T1000 (cell line): ENCODE results near the gene KIRREL3.

ENCODE experiments used
- DNase-seq: peaks from one replicate; lab custom pipeline; 2025; ENCODE audit warnings: mixed read lengths; lab: John Stamatoyannopoulos, UW

The KIRREL3 gene

DNA sequence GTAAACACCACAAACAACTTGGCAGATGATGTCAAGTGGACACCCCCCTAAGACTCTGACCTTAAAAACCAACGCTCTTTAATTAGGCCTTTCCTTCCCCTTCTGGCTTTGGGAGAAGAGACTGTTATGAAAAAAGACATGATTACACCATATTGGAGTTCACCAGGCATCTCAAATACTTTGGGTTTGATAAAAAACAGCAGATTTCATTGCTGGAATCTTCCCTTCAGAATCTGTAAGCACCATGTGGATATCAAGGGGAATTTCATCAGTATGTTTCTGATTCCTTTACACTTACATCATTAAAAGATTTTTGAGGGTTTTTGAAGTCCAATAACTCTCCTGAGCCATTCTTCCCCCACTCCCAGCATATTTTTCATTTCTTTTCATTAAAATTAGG, 85.6 kb downstream of the KIRREL3 start:
- no peak for DNase-seq

DNA sequence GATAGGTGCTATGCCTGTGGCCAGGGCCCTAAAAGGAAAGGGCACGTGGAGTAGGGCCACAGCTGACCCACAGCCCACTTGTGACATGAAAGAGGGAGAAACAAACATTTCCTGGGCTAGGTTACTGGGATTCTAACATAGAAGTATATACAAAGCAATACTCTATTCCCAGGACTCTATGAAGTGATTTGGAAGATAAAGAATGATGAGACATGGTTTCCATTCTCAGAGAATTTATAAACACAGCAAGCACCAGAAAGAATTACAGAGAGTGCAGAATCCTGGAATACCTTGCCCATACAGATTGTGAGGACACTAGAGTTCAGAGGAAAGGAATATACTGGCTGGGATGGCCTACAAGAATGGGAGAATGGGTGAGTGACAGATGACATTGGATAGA, 86.4 kb downstream of the KIRREL3 start:
- DNase-seq: no peak

DNA sequence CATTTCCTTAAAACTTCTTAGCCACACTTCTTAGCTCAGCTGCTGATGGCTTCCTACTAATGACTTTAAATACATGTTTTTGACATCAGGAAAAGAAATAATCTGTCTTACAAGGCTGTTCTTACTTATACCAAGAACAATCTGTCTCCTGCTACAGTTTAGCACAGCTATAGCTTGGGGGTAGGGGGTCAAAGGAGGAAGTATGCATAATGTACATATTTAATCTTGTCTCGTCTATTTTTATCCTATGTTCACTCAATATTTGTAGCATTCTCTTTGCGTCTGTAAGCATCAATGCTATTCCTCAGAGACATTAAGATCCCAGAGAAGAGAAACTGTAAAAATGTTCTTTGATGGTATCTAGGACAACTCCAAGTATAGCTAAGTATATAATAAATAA, 96.0 kb downstream of the KIRREL3 start:
- no peak for DNase-seq

DNA sequence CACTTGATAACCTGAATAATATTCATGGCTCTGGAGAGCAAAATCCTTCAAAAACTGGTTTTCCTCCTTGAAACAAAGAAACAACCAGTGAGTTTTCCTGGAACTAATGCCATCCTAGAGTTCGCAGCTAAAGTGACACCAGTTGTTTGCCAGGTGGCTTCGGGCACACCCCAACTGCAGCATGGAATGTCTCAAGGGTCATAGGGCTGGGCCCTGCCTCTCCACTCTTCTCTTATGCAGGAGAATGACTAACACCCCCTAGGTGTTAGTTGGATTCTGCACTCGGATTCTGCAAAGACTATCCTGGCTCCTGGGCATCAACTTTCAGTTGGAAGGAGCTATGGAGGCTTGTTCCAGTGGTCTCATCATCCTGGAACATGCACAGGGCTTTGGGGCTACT, 98.8 kb downstream of the KIRREL3 start:
- no peak for DNase-seq

DNA sequence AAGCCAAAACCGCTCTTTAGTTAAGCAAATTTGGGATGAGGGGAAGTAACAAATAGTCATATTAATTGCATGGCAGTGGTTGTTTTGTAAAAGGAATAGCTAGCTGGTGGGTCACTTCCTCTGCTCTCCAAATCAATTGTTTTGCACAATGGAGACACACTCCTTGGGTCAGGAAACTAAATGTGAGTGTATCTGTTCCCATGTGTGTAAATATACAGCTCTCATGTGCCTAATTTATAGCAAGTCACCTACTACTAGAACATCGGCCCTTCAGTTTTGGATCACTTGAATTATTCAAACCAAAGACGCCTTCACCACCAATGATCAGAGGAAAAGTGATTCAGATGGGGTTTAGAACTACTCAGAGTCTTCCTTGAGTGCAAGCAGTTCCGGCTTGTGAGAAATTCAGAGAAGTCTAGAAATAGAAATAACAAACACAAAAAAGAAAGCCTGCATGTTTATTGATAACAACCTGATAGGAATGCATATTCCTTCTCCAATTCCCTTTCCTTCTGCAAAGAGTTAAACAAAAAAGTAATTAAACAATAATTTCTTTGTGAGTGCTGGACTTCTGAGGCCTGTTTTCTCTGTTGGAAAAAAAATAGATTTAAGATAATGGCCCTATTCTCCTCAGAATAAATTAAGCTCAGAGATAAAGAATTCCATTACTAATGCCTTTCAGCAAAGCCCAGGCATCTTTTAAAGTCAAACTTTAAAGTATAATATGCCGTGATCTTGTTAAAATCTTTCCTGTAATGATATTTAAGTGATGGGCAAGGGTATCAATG, 100.4 kb downstream of the KIRREL3 start:
- DNase-seq: no peak

DNA sequence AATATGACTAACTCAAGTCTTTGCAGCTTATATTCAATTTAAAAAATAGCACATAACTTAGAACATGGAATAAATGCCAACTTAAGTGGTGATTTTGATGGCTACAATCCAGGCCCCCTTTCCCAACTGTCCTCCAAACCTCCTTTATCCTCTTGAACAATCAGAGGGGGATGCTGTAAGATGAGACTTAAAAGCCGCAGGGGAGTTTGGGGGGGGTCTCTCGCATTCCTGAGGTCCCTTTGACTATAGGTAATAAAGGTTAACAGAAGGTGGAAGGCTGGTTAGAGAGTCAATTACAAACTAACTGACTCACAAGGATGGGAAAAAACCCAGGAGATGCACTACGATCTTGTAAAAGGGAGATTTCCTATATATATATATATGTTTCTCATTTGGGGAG, 101.8 kb downstream of the KIRREL3 start:
- DNase-seq: no peak

DNA sequence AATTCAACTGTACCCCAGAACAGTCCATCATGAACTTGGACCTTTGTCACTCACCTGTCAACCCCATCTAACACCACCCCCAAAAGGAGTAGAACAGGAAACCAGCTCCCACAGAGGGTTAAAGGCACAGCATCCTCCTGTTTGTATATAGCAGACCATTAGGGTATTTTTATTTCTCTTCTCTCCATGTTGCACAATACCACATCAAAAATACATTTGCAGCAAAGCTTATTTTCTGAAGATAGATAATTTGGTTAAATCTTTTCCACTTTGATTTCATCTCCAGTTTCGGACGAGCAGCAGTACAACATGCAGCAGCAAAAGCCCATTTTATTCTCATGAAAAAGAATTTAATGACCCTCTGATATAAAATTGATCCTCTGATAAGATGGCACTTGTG, 103.1 kb downstream of the KIRREL3 start:
- no peak for DNase-seq

DNA sequence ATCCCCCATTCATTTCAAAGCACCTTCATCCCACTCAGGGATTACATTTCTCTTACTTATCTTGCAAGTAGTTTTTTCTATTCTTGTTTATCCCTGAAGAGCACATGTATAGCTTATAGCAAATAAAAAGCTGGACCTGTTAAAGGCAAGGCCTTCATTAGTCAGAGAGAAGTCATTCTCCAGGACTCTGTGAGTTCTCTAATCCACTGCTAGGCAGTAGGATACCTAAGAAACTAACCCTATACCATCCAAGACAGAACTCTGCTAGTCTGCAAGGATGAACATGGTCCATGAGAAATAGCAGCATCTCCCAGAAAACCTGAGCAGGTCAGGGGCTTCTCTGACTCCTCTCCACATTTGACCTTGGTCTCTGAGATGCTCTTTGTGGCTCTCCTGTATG, 104.5 kb downstream of the KIRREL3 start:
- no peak for DNase-seq

DNA sequence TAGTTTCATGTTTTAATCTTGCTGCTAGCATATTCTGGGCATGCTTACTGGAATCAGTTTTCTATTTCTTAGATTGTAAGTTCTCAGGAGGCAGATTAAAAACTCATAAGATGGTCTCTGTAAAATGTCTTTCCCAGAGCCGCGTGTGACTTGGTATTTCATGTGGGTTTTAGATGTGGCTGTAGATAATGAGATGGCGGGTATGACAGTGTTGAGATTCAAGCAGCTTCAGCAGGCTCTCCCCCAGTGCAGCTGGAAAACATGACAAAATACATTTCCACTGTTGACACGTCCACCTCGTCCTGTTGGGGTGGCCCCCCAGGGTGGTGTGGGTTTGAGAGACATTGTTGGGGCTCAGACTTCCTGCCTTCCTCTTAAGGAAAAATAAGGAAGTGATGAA, 106.8 kb downstream of the KIRREL3 start:
- DNase-seq: no peak

DNA sequence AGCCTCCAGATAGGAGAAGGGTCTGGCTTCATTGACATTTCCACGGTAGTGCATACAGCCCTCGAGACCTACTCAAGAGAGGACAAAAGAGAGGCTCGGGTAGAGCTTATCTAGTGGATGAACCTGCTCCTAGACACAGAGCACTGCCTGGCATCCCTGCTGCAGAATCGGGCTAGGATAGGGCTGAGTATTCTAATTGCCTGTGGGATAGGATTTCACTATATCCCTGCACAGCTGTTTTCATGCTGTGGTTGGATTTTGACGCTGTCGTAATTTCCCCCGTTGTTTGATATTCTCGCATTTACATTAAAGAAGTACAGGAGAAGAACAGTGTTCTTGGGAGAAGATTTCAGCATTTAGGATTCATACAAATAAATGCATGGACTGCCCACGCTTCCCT, 107.8 kb downstream of the KIRREL3 start:
- no peak for DNase-seq

DNA sequence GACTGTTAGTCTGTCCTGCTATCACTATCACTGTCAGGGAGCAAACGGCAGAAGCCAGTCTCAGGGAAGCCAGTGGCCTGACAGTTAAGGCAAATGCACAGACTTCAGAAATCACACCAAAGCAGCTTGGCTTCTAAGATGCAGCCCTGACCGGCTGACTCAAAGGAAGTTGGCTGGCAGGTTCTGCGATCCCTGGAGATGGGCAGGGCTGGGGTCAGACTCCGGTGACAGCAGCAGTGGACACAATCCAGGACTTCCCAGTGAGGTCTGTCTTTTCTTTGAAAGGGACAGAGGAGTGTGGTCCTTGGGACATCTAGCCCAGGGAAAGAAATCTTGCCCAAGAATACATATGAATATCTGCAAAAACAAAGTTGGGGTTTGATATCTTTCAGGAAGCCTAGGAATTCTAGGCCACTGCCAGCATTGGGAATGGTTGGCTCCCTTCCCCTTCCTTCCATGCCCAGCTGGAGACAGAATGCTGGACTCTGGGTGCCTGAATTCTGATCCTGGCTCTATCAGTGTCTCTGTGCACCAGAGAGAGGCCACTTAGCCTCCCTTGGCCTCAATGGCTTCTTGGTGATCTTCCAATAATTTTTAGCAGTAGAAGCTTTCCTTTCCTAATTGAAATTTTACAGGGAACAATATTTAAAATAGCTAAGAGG, 108.9 kb downstream of the KIRREL3 start:
- no peak for DNase-seq

DNA sequence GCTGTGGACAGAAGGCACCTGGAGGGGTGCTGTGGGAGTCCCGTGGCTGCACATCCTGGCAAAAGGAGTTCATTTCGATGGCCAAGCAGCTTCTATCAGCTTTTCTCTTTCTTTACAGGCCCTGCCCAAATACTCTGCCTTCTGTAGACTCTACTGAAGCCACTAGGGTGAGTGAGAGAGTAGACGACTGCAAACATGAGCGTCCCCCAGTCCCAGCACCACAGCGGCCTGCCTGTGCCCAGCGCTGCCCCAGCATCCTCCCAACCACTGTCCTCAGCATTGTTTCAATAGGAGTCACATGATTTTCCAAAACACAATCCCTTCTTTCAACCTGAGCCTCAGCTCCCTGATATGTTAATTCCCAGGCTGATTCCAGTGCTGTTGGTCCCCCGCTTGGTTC, 110.0 kb downstream of the KIRREL3 start:
- no peak for DNase-seq

DNA sequence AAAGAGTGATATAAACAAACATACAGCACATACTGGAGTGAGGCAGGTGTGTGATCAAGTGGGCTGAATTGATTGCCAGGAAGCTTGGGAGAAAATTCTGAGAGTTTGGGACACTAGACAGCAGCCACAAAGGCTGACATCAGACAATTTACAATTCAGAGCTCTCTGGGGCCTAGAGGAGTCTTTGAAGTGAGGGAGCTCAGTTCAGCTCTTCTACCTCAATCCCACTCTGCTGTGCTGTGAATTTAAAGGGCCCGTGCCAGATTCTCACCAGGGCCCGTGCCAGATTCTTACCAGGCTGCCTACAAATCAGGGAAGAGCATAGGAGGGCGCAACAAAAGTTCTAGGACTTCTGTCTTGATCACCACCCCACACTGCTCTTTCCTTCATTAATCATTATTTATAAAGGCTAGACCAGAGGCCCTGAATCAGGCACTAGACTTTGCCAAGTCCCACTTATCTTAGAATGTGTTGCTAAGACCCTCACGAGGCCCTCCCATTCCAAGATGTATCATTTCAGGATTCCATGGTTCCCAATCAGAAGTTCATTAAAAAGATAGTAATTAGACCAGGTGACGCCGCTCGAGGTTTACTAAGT, 112.4 kb downstream of the KIRREL3 start:
- DNase-seq: no peak

DNA sequence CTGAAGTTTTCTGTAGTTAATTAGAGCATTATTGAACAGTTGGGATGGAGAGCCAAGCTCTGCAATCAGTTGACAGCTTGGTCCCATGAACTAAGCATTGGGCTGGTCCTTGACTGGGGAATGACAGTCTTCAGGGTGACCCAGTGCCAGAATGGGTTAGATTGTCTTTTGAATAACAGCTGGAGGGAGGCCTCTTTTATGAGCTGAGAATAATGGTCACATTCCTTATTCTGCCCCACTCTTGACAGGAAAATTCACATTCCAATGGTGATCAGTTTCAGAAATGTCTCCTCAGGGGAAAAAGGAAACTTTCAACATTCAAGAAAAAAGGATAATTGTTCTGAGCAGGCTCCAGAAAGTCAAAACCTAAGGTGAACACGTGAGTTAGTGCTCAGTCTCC, 113.9 kb downstream of the KIRREL3 start:
- DNase-seq: no peak

DNA sequence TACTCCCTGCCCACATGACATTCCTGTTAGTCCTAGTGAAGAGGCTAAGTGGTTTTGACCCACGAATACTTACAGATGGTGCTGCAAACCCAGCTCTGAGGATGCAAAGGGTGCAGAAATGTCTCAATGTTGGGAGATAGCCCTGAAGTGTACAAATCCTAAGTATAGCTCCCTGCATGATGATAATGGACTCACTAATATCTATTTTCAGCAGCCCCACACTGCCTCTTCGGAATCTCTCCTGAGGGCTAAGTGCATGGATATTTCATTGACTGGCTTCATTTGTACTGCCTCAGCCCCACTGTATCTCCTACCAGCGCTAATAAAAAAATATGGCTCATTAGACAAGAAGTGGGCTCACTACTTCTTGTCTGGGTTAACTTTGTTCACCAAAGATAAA, 114.5 kb downstream of the KIRREL3 start:
- no peak for DNase-seq

DNA sequence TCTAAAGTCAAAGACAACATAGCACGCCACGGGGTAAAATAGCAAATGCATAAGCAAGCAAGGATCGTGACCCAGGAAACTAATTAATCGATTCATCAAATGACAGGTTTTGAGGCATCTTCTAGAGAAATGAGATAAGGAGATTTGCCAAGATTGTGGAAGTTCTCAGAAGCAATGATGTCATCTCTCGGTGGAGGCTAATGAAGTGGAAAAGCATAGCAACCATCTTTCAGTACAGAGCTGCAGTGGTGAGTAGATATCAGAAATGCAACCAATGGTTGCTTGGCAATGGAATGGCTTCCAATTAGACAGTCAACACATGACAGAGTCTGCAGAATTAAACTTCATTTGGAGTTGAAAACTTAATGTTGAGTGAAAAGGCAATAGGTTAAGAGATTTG, 116.0 kb downstream of the KIRREL3 start:
- DNase-seq: no peak

DNA sequence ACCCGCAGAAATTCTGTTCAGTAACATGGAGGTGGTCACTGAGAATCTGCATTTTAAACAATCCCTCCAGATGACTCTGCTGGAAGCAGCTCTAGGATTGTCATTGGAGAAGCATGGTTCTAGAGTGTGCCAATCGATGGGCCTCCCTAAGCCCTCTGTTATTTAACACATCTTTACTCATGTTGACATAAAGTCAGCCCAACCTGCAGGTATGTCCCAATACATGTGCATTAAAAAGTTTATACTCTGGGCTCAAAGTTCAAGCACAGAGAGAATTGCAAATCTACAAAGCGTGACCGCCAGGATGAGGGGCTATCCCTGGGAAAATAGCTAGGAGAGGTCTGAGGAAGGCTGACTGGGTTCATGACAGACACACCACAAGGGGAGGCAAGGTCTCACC, 116.4 kb downstream of the KIRREL3 start:
- DNase-seq: no peak

DNA sequence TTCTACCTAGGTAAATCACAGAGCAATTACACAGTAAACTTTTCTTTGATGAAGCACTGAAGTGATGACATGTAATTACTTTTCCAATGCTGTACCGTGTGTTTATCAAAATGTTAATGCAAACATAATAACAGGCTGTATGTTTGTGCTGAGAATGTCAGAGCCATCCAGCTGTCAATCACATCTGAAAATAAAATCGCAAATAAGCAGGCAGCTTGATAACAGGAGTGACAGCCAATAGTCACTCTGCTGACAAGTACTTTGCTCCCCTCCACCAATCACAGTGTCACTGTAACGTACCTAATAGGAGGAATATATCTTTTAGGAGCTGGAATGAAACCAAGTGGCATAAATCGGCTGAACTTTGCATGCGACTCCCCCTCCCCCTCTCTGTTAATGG, 119.7 kb downstream of the KIRREL3 start:
- no peak for DNase-seq

DNA sequence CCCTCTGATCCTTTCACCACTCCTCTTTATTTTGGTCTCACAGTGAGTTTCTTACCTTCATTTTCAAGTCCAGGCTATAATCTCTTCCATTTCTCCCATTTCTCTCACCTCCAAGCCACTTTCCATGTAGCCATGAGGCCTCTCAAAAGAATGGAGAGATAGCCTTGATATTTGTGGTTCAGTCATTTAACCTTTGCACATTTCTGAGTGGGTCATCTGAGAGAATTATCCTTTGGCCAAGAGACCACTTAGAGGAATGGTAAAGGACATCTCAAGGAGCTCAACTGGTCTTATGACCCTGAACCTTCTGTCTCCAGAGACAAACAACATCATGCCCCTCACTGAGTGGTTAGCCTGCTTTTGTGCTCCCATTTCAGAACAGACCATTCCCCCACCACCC, 121.1 kb downstream of the KIRREL3 start:
- no peak for DNase-seq

DNA sequence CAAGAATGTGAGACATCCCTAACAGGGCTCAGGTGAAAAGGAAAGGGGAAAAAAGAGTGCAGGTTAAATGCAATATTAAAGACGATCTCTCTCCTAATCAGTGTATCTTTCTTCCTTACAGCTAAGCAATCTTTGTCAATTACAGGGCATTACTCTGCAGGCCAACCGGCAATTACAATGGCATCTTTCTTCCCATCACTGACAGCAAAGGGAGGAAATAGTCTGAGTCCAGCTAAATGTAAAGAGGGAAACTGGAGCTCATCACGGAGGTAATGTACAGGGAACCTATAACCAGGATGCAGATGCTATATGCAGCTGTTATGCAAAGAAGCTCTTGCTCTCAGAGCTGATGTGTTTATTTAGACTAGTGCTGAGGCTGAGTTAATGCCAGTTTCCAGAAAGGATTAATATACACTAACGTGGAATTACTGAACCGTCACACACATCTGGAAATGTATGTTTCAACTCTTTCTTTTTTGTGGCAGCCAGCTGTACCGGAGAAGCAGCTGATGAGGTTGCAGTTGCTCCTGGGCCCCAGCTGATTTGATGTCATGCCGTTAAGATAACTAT, 121.6 kb downstream of the KIRREL3 start:
- no peak for DNase-seq

DNA sequence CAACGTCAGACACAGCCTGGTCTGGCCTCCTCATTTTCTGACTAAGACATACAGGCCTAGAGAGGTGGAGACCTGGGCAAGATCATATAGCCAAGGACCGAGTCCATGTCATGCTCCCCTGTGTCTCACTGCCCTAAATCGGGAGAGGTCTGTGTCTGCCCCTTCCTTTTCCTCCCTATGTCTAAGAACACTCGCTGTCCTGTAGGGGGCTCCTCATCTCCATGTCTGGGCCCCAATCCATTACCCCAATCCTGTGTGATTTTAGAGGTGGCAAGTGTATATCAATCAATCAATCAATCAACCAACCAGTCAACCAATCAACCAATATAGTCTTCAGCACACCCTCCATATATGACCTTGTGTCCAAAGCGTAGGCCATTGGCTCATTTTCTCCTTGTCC, 125.7 kb downstream of the KIRREL3 start:
- no peak for DNase-seq

DNA sequence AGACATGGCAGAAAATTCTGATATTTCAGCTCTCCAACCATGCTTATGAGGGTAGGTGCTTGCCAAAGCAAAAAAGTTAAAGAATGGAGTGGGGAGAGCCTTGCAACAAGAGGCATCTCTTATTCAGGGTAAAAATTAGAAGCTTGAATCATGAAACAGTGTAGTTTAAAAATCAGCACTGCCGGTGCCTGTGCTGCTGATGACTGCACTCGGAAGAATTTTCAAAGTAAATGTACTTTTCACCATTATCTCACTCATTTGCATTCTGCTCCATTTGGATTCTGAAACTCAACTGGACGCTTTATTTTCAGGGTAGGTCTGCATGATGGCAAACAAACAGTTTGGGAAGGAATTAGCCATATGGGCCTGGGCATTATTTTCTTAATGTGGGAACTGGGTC, 126.3 kb downstream of the KIRREL3 start:
- DNase-seq: no peak

DNA sequence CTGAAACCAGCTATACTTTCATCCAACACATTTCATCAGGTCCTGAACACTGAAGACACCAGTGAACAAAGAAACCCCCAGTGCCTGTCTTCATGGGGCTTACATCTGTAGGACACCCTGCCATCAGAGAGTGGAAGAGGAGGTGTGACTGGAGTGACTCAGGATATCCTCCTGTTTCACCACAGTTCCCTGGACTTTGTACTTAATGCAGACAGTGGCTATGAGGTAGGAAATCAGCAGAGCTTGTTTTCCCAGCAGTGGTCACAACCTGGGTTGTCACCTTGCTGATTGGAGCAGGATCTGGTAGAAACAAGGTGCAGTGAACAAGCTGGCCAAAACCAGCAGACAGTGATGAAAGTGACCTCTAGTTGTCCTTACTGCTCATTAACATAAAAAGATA, 128.8 kb downstream of the KIRREL3 start:
- DNase-seq: no peak
